Measurements from ENCODE around the gene CIT.
A peak's percentile ranks its signal among the peaks of the same experiment; 100 is the strongest.
"Not testable (repeated sequence)": the region's sequence is repeated elsewhere in the genome, so short reads cannot be mapped to it uniquely, and the experiment has no call there.

The CIT gene

GRCh38 chr12:119876761-119877638 is at the start of gene CIT:
CIT (minus strand) TSS chr12:119877320; CDS start chr12:119876168, 1,152 bp downstream.
- peak; percentile 45 to 67 for DNase-seq (ENCODE audit: low read depth in 2 of 2)

- no peak for DNase-seq (ENCODE audit: low read depth in 2 of 2)
Observed at GRCh38 chr12:119925269-119925668, 48.1 kb upstream of the CIT start.

- no peak for DNase-seq (ENCODE audit: low read depth in 2 of 2)
Observed at GRCh38 chr12:119920064-119920463, 42.9 kb upstream of the CIT start.

GRCh38 chr12:119915894-119916510 is 38.9 kb upstream of the CIT start:
- no peak for DNase-seq (ENCODE audit: low read depth in 2 of 2)

GRCh38 chr12:119914666-119915065 is 37.5 kb upstream of the CIT start:
- DNase-seq (ENCODE audit: low read depth in 2 of 2) = no peak

GRCh38 chr12:119913536-119914330 is 36.6 kb upstream of the CIT start:
- no peak for DNase-seq (ENCODE audit: low read depth in 2 of 2)

GRCh38 chr12:119911182-119911581 is 34.1 kb upstream of the CIT start:
- no peak for DNase-seq (ENCODE audit: low read depth in 2 of 2)

- DNase-seq (ENCODE audit: low read depth in 2 of 2) = no peak
Observed at GRCh38 chr12:119910586-119910985, 33.5 kb upstream of the CIT start.

GRCh38 chr12:119902084-119902509 is 25.0 kb upstream of the CIT start:
- DNase-seq (ENCODE audit: low read depth in 2 of 2) = peak; percentile 30 to 41

- DNase-seq (ENCODE audit: low read depth in 2 of 2) = no peak
Observed at GRCh38 chr12:119901670-119902069, 24.6 kb upstream of the CIT start.

- no peak for DNase-seq (ENCODE audit: low read depth in 2 of 2)
Observed at GRCh38 chr12:119894916-119895315, 17.8 kb upstream of the CIT start.

GRCh38 chr12:119892611-119893010 is 15.5 kb upstream of the CIT start:
- not testable (repeated sequence) for DNase-seq (ENCODE audit: low read depth in 2 of 2)

GRCh38 chr12:119885549-119885948 is 8.4 kb upstream of the CIT start:
- no peak for DNase-seq (ENCODE audit: low read depth in 2 of 2)

GRCh38 chr12:119883791-119884190 is 6.7 kb upstream of the CIT start:
- not testable (repeated sequence) for DNase-seq (ENCODE audit: low read depth in 2 of 2)

- DNase-seq (ENCODE audit: low read depth in 2 of 2) = no peak
Observed at GRCh38 chr12:119883237-119883636, 6.1 kb upstream of the CIT start.

- no peak for DNase-seq (ENCODE audit: low read depth in 2 of 2)
Observed at GRCh38 chr12:119877639-119877948, 474 bp upstream of the CIT start.

- no peak for DNase-seq (ENCODE audit: low read depth in 2 of 2)
Observed at GRCh38 chr12:119870457-119870856, 6.7 kb downstream of the CIT start.

GRCh38 chr12:119869720-119870119 is 7.4 kb downstream of the CIT start:
- DNase-seq (ENCODE audit: low read depth in 2 of 2) = no peak

GRCh38 chr12:119868992-119869391 is 8.1 kb downstream of the CIT start:
- no peak for DNase-seq (ENCODE audit: low read depth in 2 of 2)

GRCh38 chr12:119864591-119864990 is 12.5 kb downstream of the CIT start:
- no peak for DNase-seq (ENCODE audit: low read depth in 2 of 2)

GRCh38 chr12:119859241-119859640 is 17.9 kb downstream of the CIT start:
- DNase-seq (ENCODE audit: low read depth in 2 of 2) = no peak

- no peak for DNase-seq (ENCODE audit: low read depth in 2 of 2)
Observed at GRCh38 chr12:119857041-119857591, 20.0 kb downstream of the CIT start.

Measured in stimulated activated CD4-positive, alpha-beta T cell treated with anti-CD3 and anti-CD28 coated beads, Interleukin-1b, Interleukin-23, amount 100 ng/mL, for 1 hour (primary cell).